HG03439 (cell line): ENCODE measurements around the gene GPR153.

Experiments used
- ATAC-seq: cut with Tn5 transposase; IDR thresholded peaks from one replicate; pipeline ENCODE4 v1.9.1; 2021; ENCODE audit warnings: mild to moderate bottlenecking, moderate library complexity; ENCODE audit not compliant: unreplicated experiment

GPR153 gene

GRCh38 chr1:6207075-6207885, 53.6 kb downstream of the GPR153 start:
- ATAC-seq, result no peak

DNA sequence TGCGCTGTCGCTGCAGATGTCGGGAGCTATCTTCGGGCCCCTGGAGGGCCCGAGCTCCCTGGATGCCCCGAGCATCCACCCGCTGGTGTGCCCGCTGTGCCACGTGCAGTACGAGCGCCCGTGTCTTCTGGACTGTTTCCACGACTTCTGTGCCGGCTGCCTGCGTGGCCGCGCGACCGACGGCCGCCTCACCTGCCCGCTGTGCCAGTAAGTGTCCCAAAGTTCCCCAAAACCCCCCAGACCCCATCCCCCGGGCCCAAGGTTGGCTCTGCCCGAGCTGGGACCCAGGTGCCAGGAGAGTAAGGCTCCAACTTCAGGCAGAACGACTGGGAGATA, 54.4 kb downstream of the GPR153 start:
- no peak for ATAC-seq

GRCh38 chr1:6205849-6206519, 54.9 kb downstream of the GPR153 start, which contains the start of gene RNF207:
Gene RNF207, plus strand, starts transcription at chr1:6206119. Its CDS starts 417 bp downstream, at chr1:6206536.
- ATAC-seq, result peak; percentile 58

GRCh38 chr1:6202256-6202655, 58.6 kb downstream of the GPR153 start:
- no peak for ATAC-seq

DNA sequence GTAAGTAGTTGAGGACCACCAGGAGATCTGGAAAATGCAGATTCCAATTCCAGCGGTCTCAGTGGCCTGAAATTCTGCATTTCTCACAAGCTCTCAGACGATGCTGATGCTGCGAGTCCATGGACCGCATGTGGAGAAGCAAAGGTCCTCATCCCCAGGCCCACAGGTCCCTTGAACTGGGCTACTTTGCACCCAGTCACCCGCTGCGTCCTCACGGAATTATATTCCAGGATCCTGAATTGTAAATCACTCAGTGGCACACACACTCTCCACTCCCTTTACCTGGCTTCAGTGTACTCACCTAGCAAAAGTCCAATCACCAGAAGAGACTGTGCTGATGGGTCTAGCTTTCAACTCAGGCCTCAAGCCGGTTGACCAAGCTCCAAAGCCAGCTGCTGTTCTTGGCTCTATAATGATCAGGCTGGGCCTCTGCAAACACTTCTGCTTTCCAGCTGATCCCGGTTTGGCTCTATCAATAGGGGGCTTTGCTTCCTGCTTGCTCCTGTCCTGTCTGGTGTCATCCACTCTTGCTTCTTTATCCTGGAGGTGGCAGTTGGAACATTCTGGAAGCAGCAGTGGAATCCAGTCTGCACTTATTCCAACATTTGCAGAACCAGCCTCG, 60.6 kb downstream of the GPR153 start:
- ATAC-seq, result no peak

DNA sequence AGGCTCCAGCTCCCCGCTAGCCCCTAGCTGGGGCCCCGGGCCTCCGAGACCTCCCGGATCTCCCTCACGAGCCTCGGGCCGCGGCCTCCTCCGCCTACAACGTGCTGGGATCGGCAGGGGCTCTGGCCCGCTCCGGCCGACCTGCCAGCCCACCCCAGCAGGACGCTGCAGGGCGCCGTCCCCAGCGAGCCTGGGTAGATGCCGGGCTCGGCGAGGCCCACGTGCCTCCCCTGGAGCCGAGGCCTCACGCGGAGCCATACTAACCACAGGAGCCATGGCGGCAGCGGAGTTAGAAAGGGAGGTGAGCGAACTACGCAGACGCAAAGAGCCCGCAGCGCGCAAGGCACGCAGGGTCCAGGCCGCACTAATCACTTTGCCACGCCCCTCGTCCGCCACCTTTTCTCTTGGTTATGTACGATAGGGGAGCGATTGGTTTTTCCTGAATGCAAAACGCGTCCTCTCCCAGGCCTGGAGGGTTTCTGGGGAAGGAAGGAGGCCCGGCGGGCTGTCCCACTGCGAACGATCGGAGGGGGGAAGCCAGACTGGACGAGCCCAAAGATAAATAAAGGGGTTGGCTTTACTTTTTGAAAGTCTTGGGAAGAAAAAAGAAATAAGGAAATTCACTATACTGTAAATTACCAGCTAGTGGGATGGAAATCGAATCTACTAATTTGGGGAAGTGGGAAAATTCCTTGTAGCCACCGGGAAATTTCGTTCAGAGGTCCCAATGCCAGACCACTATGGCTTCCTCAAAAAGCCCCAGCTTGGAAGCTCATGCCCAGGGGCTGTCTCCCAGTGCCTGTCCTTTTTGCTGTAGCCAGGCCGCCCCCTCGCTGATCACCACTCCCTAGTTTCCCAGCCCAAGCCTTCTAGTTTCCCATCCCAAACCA, 61.4 kb downstream of the GPR153 start, which contains the start of gene RPL22:
RPL22 (minus strand) TSS at position 298 of the 890 bp plus-strand sequence; CDS start at position 276, 22 bp downstream.
- peak; percentile 95 for ATAC-seq

GRCh38 chr1:6198646-6199297, 62.1 kb downstream of the GPR153 start:
- peak; percentile 30 for ATAC-seq

DNA sequence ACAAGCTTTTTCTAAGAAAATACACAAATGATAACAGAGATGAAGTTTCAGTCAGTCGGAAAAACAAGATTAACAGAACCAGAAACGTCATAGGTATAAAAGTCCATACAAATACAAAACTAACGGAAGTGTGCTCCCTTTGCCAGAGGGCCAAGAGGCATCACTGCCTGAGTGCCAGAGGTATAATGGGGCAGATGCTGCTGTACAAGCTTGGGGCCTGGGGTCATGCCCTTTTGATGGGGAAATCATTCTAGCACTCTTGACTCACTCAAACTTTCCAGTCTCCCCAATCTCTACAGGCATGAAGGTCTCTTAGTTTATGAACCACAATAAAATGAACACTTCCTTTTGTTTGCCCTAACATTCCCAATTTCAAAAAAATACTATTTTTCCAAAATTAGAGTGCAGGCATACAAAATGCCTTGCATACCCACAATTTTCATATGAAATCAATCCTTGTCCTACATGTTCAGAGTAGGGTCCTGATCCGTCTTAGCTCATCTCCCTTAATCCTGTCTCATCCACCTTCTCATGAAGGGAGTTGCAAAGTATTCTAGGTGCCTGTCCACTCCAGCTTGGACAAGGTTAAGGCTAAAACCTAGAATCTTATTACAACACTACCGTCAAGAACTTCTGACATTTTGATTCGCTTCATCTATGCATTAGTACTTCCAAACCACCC, 63.0 kb downstream of the GPR153 start:
- ATAC-seq, result no peak
